Measurements from ENCODE around the gene LAIR1.

DNA sequence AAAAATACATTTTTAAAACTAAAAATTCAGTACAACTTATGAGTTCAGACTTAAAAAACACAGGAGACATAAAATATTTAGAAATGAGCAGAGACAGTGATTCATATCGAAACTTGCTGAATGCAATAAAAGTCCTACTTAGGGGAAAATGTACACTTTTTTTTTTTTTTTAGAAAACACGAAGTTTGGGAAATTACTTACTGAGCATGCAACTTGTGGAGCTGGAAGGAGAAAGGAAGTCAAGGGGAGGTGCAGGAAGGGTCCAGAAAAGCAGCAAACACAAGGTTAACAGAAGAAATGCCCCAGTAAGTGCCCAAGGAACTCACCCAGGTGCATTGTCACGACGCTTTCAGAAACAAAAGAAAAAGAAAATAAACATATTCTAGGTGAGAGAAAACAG is 18.6 kb upstream of the LAIR1 start:
- TF ChIP-seq, protein P1, sequence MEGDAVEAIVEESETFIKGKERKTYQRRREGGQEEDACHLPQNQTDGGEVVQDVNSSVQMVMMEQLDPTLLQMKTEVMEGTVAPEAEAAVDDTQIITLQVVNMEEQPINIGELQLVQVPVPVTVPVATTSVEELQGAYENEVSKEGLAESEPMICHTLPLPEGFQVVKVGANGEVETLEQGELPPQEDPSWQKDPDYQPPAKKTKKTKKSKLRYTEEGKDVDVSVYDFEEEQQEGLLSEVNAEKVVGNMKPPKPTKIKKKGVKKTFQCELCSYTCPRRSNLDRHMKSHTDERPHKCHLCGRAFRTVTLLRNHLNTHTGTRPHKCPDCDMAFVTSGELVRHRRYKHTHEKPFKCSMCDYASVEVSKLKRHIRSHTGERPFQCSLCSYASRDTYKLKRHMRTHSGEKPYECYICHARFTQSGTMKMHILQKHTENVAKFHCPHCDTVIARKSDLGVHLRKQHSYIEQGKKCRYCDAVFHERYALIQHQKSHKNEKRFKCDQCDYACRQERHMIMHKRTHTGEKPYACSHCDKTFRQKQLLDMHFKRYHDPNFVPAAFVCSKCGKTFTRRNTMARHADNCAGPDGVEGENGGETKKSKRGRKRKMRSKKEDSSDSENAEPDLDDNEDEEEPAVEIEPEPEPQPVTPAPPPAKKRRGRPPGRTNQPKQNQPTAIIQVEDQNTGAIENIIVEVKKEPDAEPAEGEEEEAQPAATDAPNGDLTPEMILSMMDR (tag by site-specific recombination; IDR thresholded peaks at IDR 0.05): no peak
- TF ChIP-seq ZNF549 (tag by site-specific recombination; IDR thresholded peaks at IDR 0.05) (no peak), ZNF121 (tag by site-specific recombination; IDR thresholded peaks at IDR 0.05) (no peak), ZBTB7A (tag by site-specific recombination; IDR thresholded peaks at IDR 0.05; ENCODE audit: low read depth) (no peak), RBAK (tag by site-specific recombination; IDR thresholded peaks at IDR 0.05) (no peak), ZNF114 (tag by site-specific recombination; IDR thresholded peaks at IDR 0.05) (no peak), KLF16 (tag by site-specific recombination; IDR thresholded peaks at IDR 0.05) (no peak), ZNF350 (tag by site-specific recombination; IDR thresholded peaks at IDR 0.05) (no peak)
- TF ChIP-seq, protein P2, sequence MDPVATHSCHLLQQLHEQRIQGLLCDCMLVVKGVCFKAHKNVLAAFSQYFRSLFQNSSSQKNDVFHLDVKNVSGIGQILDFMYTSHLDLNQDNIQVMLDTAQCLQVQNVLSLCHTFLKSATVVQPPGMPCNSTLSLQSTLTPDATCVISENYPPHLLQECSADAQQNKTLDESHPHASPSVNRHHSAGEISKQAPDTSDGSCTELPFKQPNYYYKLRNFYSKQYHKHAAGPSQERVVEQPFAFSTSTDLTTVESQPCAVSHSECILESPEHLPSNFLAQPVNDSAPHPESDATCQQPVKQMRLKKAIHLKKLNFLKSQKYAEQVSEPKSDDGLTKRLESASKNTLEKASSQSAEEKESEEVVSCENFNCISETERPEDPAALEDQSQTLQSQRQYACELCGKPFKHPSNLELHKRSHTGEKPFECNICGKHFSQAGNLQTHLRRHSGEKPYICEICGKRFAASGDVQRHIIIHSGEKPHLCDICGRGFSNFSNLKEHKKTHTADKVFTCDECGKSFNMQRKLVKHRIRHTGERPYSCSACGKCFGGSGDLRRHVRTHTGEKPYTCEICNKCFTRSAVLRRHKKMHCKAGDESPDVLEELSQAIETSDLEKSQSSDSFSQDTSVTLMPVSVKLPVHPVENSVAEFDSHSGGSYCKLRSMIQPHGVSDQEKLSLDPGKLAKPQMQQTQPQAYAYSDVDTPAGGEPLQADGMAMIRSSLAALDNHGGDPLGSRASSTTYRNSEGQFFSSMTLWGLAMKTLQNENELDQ (tag by site-specific recombination; IDR thresholded peaks at IDR 0.05; ENCODE audit: low read depth): no peak
